ENCODE measurements around the gene IL1R1.
A peak's percentile ranks its signal among the peaks of the same experiment; 100 is the strongest.
"Not testable (repeated sequence)": the region's sequence is repeated elsewhere in the genome, so short reads cannot be mapped to it uniquely, and the experiment has no call there.

The IL1R1 gene

GRCh38 chr2:102141970-102142828 is at the start of gene IL1R1:
Gene IL1R1 (plus strand): TSS chr2:102142746. CDS start chr2:102157725, 14,979 bp downstream.
- Mint-ChIP-seq H3K36me3 (ENCODE audit: low read depth) (peaks cover 17% of the 10 kb centered on the region), H3K27ac (no peak within 1 kb of the TSS), H3K4me3 (peak within 1 kb of the TSS; percentile 41), H3K9me3 (peaks cover 36% of the 10 kb centered on the region), H3K27me3 (ENCODE audit: low read depth) (peaks cover 28% of the 10 kb centered on the region), H3K4me1 (ENCODE audit: low read depth) (peaks cover 10% of the 10 kb centered on the region)

- H3K4me1 Mint-ChIP-seq (ENCODE audit: low read depth), result no peaks in the 10 kb centered on the region
- peaks cover 19% of the 10 kb centered on the region for H3K27me3 Mint-ChIP-seq (ENCODE audit: low read depth)
- H3K9me3 Mint-ChIP-seq, result peaks cover 13% of the 10 kb centered on the region
- no peaks in the 10 kb centered on the region for H3K36me3 Mint-ChIP-seq (ENCODE audit: low read depth)
- no peak overlapping the region for H3K27ac Mint-ChIP-seq
- H3K4me3 Mint-ChIP-seq, result no peak overlapping the region
Measured at GRCh38 chr2:102093662-102094061, 48.9 kb upstream of the IL1R1 start.

GRCh38 chr2:102094917-102095316 is 47.6 kb upstream of the IL1R1 start:
- Mint-ChIP-seq H3K4me3 (no peak overlapping the region), H3K27ac (no peak overlapping the region), H3K27me3 (ENCODE audit: low read depth) (peaks cover 21% of the 10 kb centered on the region), H3K36me3 (ENCODE audit: low read depth) (no peaks in the 10 kb centered on the region), H3K4me1 (ENCODE audit: low read depth) (no peaks in the 10 kb centered on the region), H3K9me3 (peaks cover 13% of the 10 kb centered on the region)

- peaks cover 25% of the 10 kb centered on the region for H3K27me3 Mint-ChIP-seq (ENCODE audit: low read depth)
Measured at GRCh38 chr2:102096103-102096502, 46.4 kb upstream of the IL1R1 start.

GRCh38 chr2:102098756-102099155 is 43.8 kb upstream of the IL1R1 start:
- H3K4me3 Mint-ChIP-seq, result no peak overlapping the region
- H3K27ac Mint-ChIP-seq, result no peak overlapping the region
- peaks cover 37% of the 10 kb centered on the region for H3K27me3 Mint-ChIP-seq (ENCODE audit: low read depth)
- peaks cover 13% of the 10 kb centered on the region for H3K4me1 Mint-ChIP-seq (ENCODE audit: low read depth)
- peaks cover 12% of the 10 kb centered on the region for H3K9me3 Mint-ChIP-seq
- peaks cover 1% of the 10 kb centered on the region for H3K36me3 Mint-ChIP-seq (ENCODE audit: low read depth)

More at GRCh38 chr2:102096103-102096502, 46.4 kb upstream of the IL1R1 start:
- Mint-ChIP-seq H3K4me1 (ENCODE audit: low read depth) (peaks cover 10% of the 10 kb centered on the region), H3K27ac (no peak overlapping the region), H3K36me3 (ENCODE audit: low read depth) (no peaks in the 10 kb centered on the region), H3K9me3 (peaks cover 4% of the 10 kb centered on the region), H3K4me3 (no peak overlapping the region)

- Mint-ChIP-seq H3K4me1 (ENCODE audit: low read depth) (peaks cover 21% of the 10 kb centered on the region), H3K36me3 (ENCODE audit: low read depth) (peaks cover 1% of the 10 kb centered on the region), H3K27me3 (ENCODE audit: low read depth) (peaks cover 37% of the 10 kb centered on the region), H3K9me3 (peaks cover 12% of the 10 kb centered on the region), H3K4me3 (no peak overlapping the region), H3K27ac (no peak overlapping the region)
Measured at GRCh38 chr2:102099536-102100298, 42.8 kb upstream of the IL1R1 start.

GRCh38 chr2:102100371-102101096 is 42.0 kb upstream of the IL1R1 start:
- Mint-ChIP-seq H3K27ac (no peak overlapping the region), H3K4me3 (no peak overlapping the region), H3K36me3 (ENCODE audit: low read depth) (peaks cover 1% of the 10 kb centered on the region), H3K4me1 (ENCODE audit: low read depth) (peaks cover 22% of the 10 kb centered on the region), H3K27me3 (ENCODE audit: low read depth) (peaks cover 37% of the 10 kb centered on the region), H3K9me3 (peaks cover 12% of the 10 kb centered on the region)

- H3K4me3 Mint-ChIP-seq, result no peak overlapping the region
- H3K27ac Mint-ChIP-seq, result no peak overlapping the region
- H3K27me3 Mint-ChIP-seq (ENCODE audit: low read depth), result peaks cover 44% of the 10 kb centered on the region
- peaks cover 12% of the 10 kb centered on the region for H3K9me3 Mint-ChIP-seq
- H3K4me1 Mint-ChIP-seq (ENCODE audit: low read depth), result peaks cover 22% of the 10 kb centered on the region
- peaks cover 1% of the 10 kb centered on the region for H3K36me3 Mint-ChIP-seq (ENCODE audit: low read depth)
Measured at GRCh38 chr2:102101097-102101848, 41.3 kb upstream of the IL1R1 start.

- peaks cover 1% of the 10 kb centered on the region for H3K36me3 Mint-ChIP-seq (ENCODE audit: low read depth)
- peaks cover 12% of the 10 kb centered on the region for H3K9me3 Mint-ChIP-seq
Measured at GRCh38 chr2:102101849-102102635, 40.5 kb upstream of the IL1R1 start.

GRCh38 chr2:102102636-102102948 is 40.0 kb upstream of the IL1R1 start:
- not testable (repeated sequence) for H3K36me3 Mint-ChIP-seq (ENCODE audit: low read depth); H3K27ac Mint-ChIP-seq; H3K4me3 Mint-ChIP-seq
- Mint-ChIP-seq H3K9me3 (peaks cover 12% of the 10 kb centered on the region), H3K4me1 (ENCODE audit: low read depth) (peaks cover 22% of the 10 kb centered on the region), H3K27me3 (ENCODE audit: low read depth) (peaks cover 42% of the 10 kb centered on the region)

More at GRCh38 chr2:102101849-102102635, 40.5 kb upstream of the IL1R1 start:
- Mint-ChIP-seq H3K27ac (no peak overlapping the region), H3K27me3 (ENCODE audit: low read depth) (peaks cover 43% of the 10 kb centered on the region), H3K4me1 (ENCODE audit: low read depth) (peaks cover 22% of the 10 kb centered on the region), H3K4me3 (no peak overlapping the region)

- no peak overlapping the region for H3K27ac Mint-ChIP-seq
Measured at GRCh38 chr2:102103284-102103683, 39.3 kb upstream of the IL1R1 start.

GRCh38 chr2:102103992-102104871 is 38.3 kb upstream of the IL1R1 start:
- no peak overlapping the region for H3K27ac Mint-ChIP-seq
- H3K4me3 Mint-ChIP-seq, result peak overlapping the region; percentile 64
- H3K4me1 Mint-ChIP-seq (ENCODE audit: low read depth), result peaks cover 22% of the 10 kb centered on the region
- H3K27me3 Mint-ChIP-seq (ENCODE audit: low read depth), result peaks cover 44% of the 10 kb centered on the region
- peaks cover 1% of the 10 kb centered on the region for H3K36me3 Mint-ChIP-seq (ENCODE audit: low read depth)
- peaks cover 12% of the 10 kb centered on the region for H3K9me3 Mint-ChIP-seq

More at GRCh38 chr2:102103284-102103683, 39.3 kb upstream of the IL1R1 start:
- peaks cover 22% of the 10 kb centered on the region for H3K4me1 Mint-ChIP-seq (ENCODE audit: low read depth)
- H3K4me3 Mint-ChIP-seq, result no peak overlapping the region
- H3K27me3 Mint-ChIP-seq (ENCODE audit: low read depth), result peaks cover 48% of the 10 kb centered on the region
- peaks cover 12% of the 10 kb centered on the region for H3K9me3 Mint-ChIP-seq
- H3K36me3 Mint-ChIP-seq (ENCODE audit: low read depth), result peaks cover 1% of the 10 kb centered on the region
